ENCODE results near the gene AGAP1. TPM values are rescaled to one million over a fixed set of nuclear protein-coding genes. Genes with fewer than 3 reads are reported as not detected.

AGAP1 gene
- total RNA-seq, 2 donors from 2014 or later: 16.1 to 40.1 TPM

GRCh38 chr2:235703711-235704295 lies 210.0 kb downstream of the AGAP1 start:
- Histone ChIP-seq H3K9me3 (no peaks in the 10 kb centered on the region), H3K27me3 (replicated peaks; ENCODE audit: insufficient read depth) (no peaks in the 10 kb centered on the region), H3K36me3 (no peaks in the 10 kb centered on the region), H3K4me3 (no peak overlapping the region), H3K4me1 (replicated peaks) (no peaks in the 10 kb centered on the region), H3K27ac (no peak overlapping the region)
- intact Hi-C loops (cut with DNase I): no loop called here
- TF ChIP-seq POLR2A (IDR thresholded peaks at IDR 0.05): no peak
- no peak for TF ChIP-seq POLR2AphosphoS5 (IDR thresholded peaks at IDR 0.05)
- TF ChIP-seq CTCF (IDR thresholded peaks at IDR 0.05): no peak
- DNase-seq (ENCODE audit: low spot score): no peak
- 93% methylated on average over 10 of the region's 10 CpGs for WGBS

GRCh38 chr2:235705296-235705695 lies 211.5 kb downstream of the AGAP1 start:
- intact Hi-C loops (cut with DNase I): no loop called here
- no peaks in the 10 kb centered on the region for H3K36me3 ChIP-seq
- no peak for DNase-seq (ENCODE audit: low spot score)
- H3K9me3 ChIP-seq: no peaks in the 10 kb centered on the region
- H3K27me3 ChIP-seq (replicated peaks; ENCODE audit: insufficient read depth): no peaks in the 10 kb centered on the region
- no peaks in the 10 kb centered on the region for H3K4me1 ChIP-seq (replicated peaks)
- 94% methylated on average over 8 of the region's 8 CpGs for WGBS
- H3K27ac ChIP-seq: no peak overlapping the region
- H3K4me3 ChIP-seq: no peak overlapping the region
- TF ChIP-seq POLR2A (IDR thresholded peaks at IDR 0.05): no peak
- no peak for TF ChIP-seq POLR2AphosphoS5 (IDR thresholded peaks at IDR 0.05)
- TF ChIP-seq CTCF (IDR thresholded peaks at IDR 0.05): no peak

GRCh38 chr2:235706506-235706905 lies 212.7 kb downstream of the AGAP1 start:
- WGBS: 90% methylated on average over 8 of the region's 8 CpGs
- TF ChIP-seq POLR2A (IDR thresholded peaks at IDR 0.05) (no peak), POLR2AphosphoS5 (IDR thresholded peaks at IDR 0.05) (no peak), CTCF (IDR thresholded peaks at IDR 0.05) (no peak)

GRCh38 chr2:235707411-235708096 lies 213.7 kb downstream of the AGAP1 start:
- H3K27ac ChIP-seq: no peak overlapping the region

More at GRCh38 chr2:235706506-235706905, 212.7 kb downstream of the AGAP1 start:
- no peak for DNase-seq (ENCODE audit: low spot score)
- Histone ChIP-seq H3K4me3 (no peak overlapping the region), H3K4me1 (replicated peaks) (no peaks in the 10 kb centered on the region), H3K9me3 (no peaks in the 10 kb centered on the region), H3K27ac (no peak overlapping the region), H3K36me3 (no peaks in the 10 kb centered on the region), H3K27me3 (replicated peaks; ENCODE audit: insufficient read depth) (no peaks in the 10 kb centered on the region)
- intact Hi-C loops (cut with DNase I): no loop called here

More at GRCh38 chr2:235707411-235708096, 213.7 kb downstream of the AGAP1 start:
- TF ChIP-seq CTCF (IDR thresholded peaks at IDR 0.05) (no peak), POLR2A (IDR thresholded peaks at IDR 0.05) (no peak), POLR2AphosphoS5 (IDR thresholded peaks at IDR 0.05) (no peak)
- DNase-seq (ENCODE audit: low spot score): no peak
- intact Hi-C loops (cut with DNase I): no loop called here
- no peaks in the 10 kb centered on the region for H3K36me3 ChIP-seq
- no peaks in the 10 kb centered on the region for H3K27me3 ChIP-seq (replicated peaks; ENCODE audit: insufficient read depth)
- no peaks in the 10 kb centered on the region for H3K9me3 ChIP-seq
- no peak overlapping the region for H3K4me3 ChIP-seq
- WGBS: 90% methylated on average over 13 of the region's 18 CpGs
- no peaks in the 10 kb centered on the region for H3K4me1 ChIP-seq (replicated peaks)
